HepG2 (cell line): ENCODE measurements around the gene CLDN15. TPM values are rescaled to one million over a fixed set of nuclear protein-coding genes. Genes with fewer than 3 reads are reported as not detected.

Source experiments
- BORCS8-MEF2B ChIP-seq: sonication (generic); formaldehyde crosslinking; IDR thresholded peaks from 2 replicates; pipeline ENCODE4 v1.8.0; 2022; ENCODE audit warnings: mild to moderate bottlenecking, missing genetic modification reagents
- DMAP1 ChIP-seq: IDR thresholded peaks from 2 replicates; pipeline ENCODE4 v1.6.1; 2016
- DR1 ChIP-seq: sonication (generic); formaldehyde crosslinking; IDR thresholded peaks from 2 replicates; pipeline ENCODE4 v1.8.0; 2021; ENCODE audit warnings: mild to moderate bottlenecking, missing genetic modification reagents, inconsistent platforms
- NONO ChIP-seq, 2 experiments: fragments of 450-650 bp in 1 of 2; sonication (generic) in 1 of 2; formaldehyde crosslinking in 1 of 2; IDR thresholded peaks in 1 of 2; conservative IDR thresholded peaks in 1 of 2; 2 replicates each; pipeline versions ENCODE4 v1.6.1 to v1.8.0; 2017 to 2022; ENCODE audit warnings: mild to moderate bottlenecking in 1 of 2, missing genetic modification reagents in 1 of 2, moderate library complexity in 1 of 2
- SATB2 ChIP-seq: sonication (generic); formaldehyde crosslinking; IDR thresholded peaks from 2 replicates; pipeline ENCODE4 v1.5.0; 2020; ENCODE audit warnings: missing genetic modification reagents
- THRA ChIP-seq: sonication (generic); formaldehyde crosslinking; IDR thresholded peaks from 2 replicates; pipeline ENCODE4 v1.4.0; 2020; ENCODE audit warnings: missing genetic modification reagents, borderline replicate concordance
- U2AF1 ChIP-seq: fragments of 200-400 bp; formaldehyde crosslinking; optimal IDR thresholded peaks from 2 replicates; pipeline ENCODE3; 2017; ENCODE audit warnings: mild to moderate bottlenecking, low read depth, low read length
- ZFP1 ChIP-seq: IDR thresholded peaks from 2 replicates; pipeline ENCODE4 v1.6.1; 2016
- ZHX2 ChIP-seq, 2 experiments: sonication (generic) in 1 of 2; formaldehyde crosslinking in 1 of 2; IDR thresholded peaks; 2 replicates each; pipeline versions ENCODE4 v1.6.1 to v1.9.0; 2014 to 2022; ENCODE audit warnings: antibody characterized with exemption in 1 of 2, borderline replicate concordance in 1 of 2, inconsistent platforms in 1 of 2, low read depth in 1 of 2, missing genetic modification reagents in 1 of 2
- ZNF234 ChIP-seq: sonication (generic); formaldehyde crosslinking; conservative IDR thresholded peaks from 2 replicates; pipeline ENCODE4 v1.5.1; 2020; ENCODE audit warnings: mild to moderate bottlenecking, missing genetic modification reagents
- ZNF274 ChIP-seq: sonication (generic); formaldehyde crosslinking; IDR thresholded peaks from 2 replicates; pipeline ENCODE4 v1.5.1; 2020; ENCODE audit warnings: mild to moderate bottlenecking, missing genetic modification reagents
- ZNF430 ChIP-seq: sonication (generic); formaldehyde crosslinking; IDR thresholded peaks from 2 replicates; pipeline ENCODE4 v1.9.0; 2021; ENCODE audit warnings: mild to moderate bottlenecking, missing genetic modification reagents
- ZNF496 ChIP-seq: sonication (generic); formaldehyde crosslinking; IDR thresholded peaks from 2 replicates; pipeline ENCODE4 v1.8.1; 2023; ENCODE audit warnings: mild to moderate bottlenecking, moderate library complexity, missing genetic modification reagents; ENCODE audit not compliant: insufficient replicate concordance
- ZNF512 ChIP-seq: sonication (generic); formaldehyde crosslinking; IDR thresholded peaks from 2 replicates; pipeline ENCODE4 v1.4.0; 2020; ENCODE audit warnings: mild to moderate bottlenecking, missing genetic modification reagents
- ZNF562 ChIP-seq: sonication (generic); formaldehyde crosslinking; IDR thresholded peaks from 2 replicates; pipeline ENCODE4 v1.8.0; 2022; ENCODE audit warnings: missing genetic modification reagents, borderline replicate concordance
- ZNF770 ChIP-seq: sonication (generic); formaldehyde crosslinking; IDR thresholded peaks from 2 replicates; pipeline ENCODE4 v1.5.0; 2020; ENCODE audit warnings: mild to moderate bottlenecking, missing genetic modification reagents
- polyA plus RNA-seq, 8 experiments: library from polyadenylated mRNA; depleted of rRNA in 3 of 8; stranded (reverse) in 7 of 8; unstranded in 1 of 8; fragments of >200 nt; fragmentation: Illumina TruSeq in 4 of 8; extraction: Trizol in 4 of 8; gene quantifications; 2 replicates each; pipeline versions ENCODE4 v1.2.1 to v1.2.3, GENCODE V29; 2011 to 2016; ENCODE audit warnings: low read depth in 4 of 8, missing spikeins in 1 of 8, mixed read lengths in 1 of 8; ENCODE audit not compliant: insufficient read depth in 1 of 8
- total RNA-seq, 5 experiments: library from RNA; depleted of rRNA; stranded (reverse); fragments of >200 nt; fragmentation: Illumina TruSeq; extraction: Trizol; gene quantifications; 2 replicates each; pipeline ENCODE4 v1.2.3, GENCODE V29; 2016; ENCODE audit warnings: low read depth in 1 of 5

Gene CLDN15
- total and polyA plus RNA-seq, 2 of the 13 experiments (the other 11 are each of a cell fraction or from before 2014, with no cell fraction given) = 7.1 to 17.8 TPM

- TF ChIP-seq ZNF512 = no peak
- TF ChIP-seq ZFP1 (CRISPR knock-in tag) = 0 out of 2 replicates have a peak, but pooled peaks have one; percentile 63
- no peak for TF ChIP-seq ZNF562 (CRISPR knock-in tag)
- no peak for TF ChIP-seq U2AF1
- TF ChIP-seq SATB2 = no peak
- TF ChIP-seq THRA (CRISPR knock-in tag) = peak; percentile 36; the same call in 1 of the 2 replicates
- no peak for TF ChIP-seq ZNF274 (CRISPR knock-in tag)
- TF ChIP-seq ZNF234 (CRISPR knock-in tag) = no peak
- no peak for TF ChIP-seq ZNF496
- TF ChIP-seq NONO (IDR thresholded peaks at IDR 0.05) = no peak
- TF ChIP-seq NONO (CRISPR knock-in tag; conservative IDR thresholded peaks at IDR 0.05) = peak; percentile 73; the same call in 1 of the 2 replicates
- 0 out of 2 replicates have a peak, but pooled peaks have one; percentile 58 for TF ChIP-seq ZNF430 (CRISPR knock-in tag)
- peak; percentile 65; the same call in 1 of the 2 replicates for TF ChIP-seq ZNF770
- peak; percentile 56; the same call in 1 of the 2 replicates for TF ChIP-seq DMAP1 (CRISPR knock-in tag)
- TF ChIP-seq ZHX2 (IDR thresholded peaks at IDR 0.05; ENCODE audit: low read depth) = no peak
- no peak for TF ChIP-seq ZHX2 (CRISPR knock-in tag; IDR thresholded peaks at IDR 0.05; ENCODE audit: borderline replicate concordance)
- peak; percentile 54; the same call in 1 of the 2 replicates for TF ChIP-seq BORCS8-MEF2B
- TF ChIP-seq DR1 (CRISPR knock-in tag) = 0 out of 2 replicates have a peak, but pooled peaks have one; percentile 30
These were observed 14.5 kb upstream of the CLDN15 start (continued) for GRCh38 chr7:101251871-101252659.
